SHP77 treated with DMSO at 0.1 percent for 48 hours (cell line): Measurements from ENCODE around the gene ZPR1.

ENCODE experiments used
- DNase-seq: peaks from one replicate; lab custom pipeline; 2025; lab: John Stamatoyannopoulos, UW

Gene ZPR1

DNA sequence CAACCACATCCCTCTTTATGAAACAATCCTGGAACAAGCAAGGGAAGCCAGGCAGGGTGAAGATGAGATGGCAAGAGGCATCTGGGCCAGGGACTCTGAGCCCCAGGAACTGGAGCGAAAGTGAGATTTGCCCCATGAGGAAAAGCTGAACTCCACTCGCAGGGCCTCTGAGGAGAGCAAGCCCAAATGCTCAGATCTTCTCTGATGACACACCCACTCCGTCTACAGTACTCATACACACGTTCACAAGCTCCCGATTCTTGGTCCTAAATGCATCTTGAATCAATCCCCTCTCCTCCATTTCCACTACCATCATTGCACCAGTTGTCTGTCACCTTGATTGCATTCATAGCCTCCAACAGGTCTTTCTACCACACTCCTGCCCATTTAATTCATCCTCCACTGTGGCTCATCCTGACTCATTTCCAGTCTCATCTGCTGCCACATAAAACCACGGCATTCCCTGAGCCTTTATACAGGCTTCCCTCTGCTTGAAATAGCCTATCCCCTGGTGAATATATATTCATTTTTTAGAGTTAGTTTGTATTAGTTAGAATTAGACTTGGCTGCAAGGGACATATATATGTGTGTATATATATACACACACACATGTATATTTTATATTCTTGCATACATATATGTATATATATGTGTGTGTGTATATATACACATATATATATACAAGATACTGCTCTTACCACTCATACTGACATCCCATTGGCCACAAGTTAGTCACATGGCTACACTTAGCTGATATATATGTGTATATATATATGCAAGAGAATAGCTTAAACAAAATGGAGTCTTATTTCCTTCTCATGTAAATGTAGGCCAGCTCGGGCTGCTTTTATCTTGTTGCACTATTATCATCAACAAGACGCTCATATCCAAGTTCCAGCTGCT is 5.3 kb upstream of the ZPR1 start:
- no peak for DNase-seq

DNA sequence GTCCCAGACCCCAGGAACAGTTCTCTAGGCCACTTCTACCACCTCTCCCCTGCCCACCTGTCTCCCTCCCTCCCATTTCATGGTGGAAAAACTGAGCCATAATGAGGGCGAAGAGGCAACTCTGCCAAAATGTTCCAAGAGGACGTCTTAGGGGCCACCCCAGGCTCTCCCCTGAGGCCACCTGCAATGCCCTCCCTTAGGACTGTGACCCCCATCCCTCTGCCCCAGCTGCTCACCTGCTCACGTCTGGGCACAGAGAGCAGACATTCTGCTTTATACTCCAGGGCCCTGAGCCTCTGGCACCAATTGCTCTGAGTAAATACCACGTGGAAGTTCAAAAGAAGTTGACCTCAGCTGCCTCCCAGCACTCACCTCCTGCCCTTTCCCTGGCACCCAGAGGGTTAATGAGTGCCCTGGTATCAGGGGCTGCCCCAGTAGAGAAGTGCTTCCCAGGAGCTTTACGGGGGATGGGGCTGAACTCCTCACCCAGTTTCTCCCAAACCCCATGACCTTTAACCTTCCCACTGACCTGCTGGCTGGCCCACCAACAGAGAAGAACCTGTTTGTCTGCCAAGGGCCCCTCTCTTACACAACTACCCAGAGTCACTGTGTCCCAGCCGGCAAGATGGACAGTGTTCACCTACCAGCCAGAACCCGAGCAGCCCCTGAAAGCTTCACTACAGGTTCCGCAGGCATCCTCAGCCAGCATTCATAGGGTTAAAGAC is 4.5 kb upstream of the ZPR1 start:
- no peak for DNase-seq

DNA sequence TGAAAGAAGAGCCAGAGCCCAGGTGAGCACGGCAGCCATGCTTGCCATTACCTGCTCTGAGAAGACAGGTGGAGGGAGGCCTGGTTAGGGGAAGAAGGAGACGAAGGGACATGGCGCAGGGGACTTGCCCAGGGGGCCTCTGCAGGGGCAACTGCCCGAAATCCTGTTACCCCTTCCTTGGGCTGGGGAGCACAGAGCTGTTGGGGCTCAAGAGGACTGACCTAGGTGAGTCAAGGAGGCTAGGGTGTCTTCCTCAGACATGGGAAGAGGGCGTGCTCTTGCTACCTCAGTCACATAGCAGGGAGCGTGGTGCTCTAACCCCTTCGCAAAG is 4.0 kb upstream of the ZPR1 start, which contains the start of gene APOA5:
Gene APOA5 (minus strand): TSS at position 67 of the 331 bp plus-strand sequence. CDS start 19 bp downstream, at position 48.
- no peak for DNase-seq

DNA sequence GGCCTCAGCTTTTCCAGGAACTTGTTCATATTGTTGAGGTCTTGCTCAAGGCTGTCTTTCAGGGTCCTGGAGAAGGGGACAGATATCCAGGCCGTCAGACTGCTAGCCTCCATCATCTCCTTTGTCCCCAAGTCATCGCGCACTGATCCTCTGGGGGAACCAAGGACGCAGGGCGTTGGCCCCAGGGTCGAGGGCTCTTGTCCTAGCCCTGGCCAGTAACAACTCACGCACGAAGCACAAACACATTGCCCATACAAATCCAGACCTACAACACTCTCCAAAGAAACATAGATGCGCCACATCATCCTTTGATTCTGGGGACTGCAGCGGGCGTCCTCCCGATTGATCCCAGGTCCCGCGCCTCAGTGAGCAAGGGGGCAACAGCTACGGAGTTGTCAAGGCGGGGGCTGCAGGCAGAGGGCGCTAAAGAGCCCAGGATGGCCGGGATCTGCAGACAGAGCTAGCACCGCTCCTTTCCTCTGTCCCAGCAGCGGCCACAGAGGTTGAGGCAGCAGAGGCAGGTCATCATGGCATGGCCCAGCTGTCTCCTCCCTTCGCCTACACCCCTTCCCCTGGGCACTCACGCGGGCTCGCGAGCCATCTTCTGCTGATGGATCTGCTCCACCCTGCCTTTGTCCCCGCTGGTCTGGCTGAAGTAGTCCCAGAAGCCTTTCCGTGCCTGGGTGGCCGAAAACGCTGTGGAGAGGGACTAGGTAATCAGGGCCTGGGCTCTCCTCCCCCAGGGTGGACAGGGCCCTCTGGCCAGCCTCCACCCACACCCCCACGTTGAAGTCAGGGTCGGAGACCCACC is 3.4 kb upstream of the ZPR1 start:
- DNase-seq: peak; percentile 40

DNA sequence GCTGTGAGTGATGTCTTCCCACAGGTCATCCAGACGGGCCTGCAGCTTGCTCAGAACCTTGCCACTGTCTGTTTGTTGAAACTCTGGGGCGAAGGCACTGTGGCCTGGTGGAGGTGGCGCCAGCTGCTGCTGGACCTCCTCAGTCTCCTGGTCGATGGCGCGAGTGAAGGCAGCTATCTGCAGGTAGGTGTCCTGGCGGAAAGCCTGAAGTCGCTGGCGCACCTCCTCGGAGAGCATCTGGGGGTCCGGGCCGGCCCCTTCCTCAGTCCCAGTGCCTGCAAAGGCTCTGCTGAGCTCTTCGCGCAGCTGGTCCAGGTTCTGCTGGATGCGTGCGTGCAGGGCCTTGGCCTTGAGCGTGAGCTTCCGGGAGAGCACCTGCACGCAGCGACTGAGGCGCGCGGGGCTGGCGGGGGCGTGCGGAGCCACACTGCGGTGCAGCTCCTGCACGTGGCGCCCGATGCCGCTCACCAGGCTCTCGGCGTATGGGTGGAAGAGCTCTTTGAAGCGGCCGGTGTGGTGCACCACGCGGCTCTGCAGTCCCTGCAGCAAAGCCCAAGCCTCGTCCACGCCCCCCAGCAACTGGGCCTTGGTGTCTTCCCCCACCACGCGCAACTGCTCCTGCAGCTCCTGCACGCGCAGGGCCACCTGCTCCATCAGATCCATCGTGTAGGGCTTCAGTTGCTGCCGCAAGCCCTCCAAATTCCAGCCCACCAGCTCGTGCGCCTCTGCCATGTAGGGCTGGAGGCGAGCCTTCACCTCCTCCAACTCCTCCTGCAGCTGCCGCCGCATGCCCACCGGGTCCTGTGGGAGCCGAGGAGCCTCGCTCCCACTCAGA is 2.6 kb upstream of the ZPR1 start:
- DNase-seq: no peak

DNA sequence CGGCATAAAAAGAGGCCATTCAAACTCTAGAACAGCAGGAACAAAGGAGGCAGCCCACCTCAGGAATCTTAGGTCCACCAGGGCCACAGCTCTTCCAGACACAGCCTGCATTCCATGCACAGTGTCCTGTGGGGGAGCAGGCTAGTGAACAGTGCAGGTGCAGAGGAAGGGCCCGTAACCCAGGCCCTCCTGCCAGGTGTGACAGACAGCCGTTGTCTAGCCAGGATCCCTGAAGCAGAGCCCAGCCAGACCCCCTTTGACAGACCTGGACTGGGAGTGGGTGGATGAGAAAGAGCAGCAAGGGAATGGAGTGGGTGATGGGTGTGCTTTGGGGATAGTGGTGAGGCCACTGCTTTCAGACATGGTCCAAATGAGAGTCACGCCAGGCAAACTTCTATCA is 1.2 kb upstream of the ZPR1 start:
- DNase-seq: no peak

DNA sequence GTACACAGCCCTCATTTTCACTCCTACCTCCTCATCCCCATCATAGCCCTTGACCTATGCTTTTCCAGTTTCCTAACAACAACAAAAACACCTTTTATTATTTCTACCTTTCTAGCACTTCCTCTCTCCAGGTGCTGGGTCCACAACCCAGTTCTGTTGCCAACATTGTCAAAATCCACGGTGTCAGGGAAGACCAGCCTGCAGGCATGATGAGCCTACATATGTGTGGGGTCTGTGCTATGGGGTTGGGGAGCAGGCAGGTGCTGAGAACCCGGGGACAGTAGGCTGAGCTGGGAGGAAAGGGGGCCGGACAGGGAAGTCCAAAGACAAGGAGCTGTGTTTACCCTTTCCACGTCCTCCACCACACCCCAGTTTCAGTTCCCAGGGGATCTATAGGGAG is 711 bp upstream of the ZPR1 start:
- no peak for DNase-seq

- no peak for DNase-seq
Measured at GRCh38 chr11:116787436-116787785, 412 bp downstream of the ZPR1 start.

DNA sequence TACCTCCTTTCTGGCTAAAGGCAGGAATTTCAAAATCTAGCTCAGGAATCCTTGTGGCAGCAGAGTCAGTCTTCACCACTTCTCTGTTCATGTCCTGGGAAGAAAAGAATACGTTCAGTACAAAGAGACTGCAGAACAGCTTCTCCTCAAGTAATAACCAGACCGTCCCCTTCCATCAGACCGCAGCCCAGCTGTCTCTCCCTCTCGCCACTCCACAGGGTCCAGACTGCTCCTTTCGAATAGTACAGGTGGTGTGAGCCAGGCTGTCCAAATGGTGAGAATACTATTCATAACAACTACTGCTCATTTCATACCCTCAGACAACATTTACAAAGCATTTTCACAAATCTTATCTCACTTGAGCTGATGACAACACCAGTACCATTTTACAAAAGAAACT is 857 bp downstream of the ZPR1 start:
- DNase-seq: no peak

GRCh38 chr11:116786326-116786725 is 1.5 kb downstream of the ZPR1 start:
- no peak for DNase-seq

DNA sequence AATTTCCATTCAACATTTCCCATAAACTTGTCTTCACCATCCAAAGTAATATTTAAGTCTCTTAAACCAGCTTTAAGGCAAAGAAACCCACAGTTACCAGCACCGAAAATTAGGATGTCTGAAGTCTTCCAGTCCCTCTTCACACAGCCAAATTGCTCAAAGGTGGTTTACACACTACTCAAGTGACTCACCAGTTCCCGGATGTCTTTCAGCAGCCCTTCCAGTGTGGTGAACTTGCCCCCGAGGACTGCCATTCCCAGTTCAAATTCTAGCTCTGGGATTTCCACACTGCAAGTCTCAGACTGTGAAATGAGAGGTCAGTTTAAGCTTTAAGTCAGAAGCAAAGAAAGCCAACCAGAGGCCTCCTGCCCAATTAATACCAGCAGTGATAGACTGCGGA is 5.1 kb downstream of the ZPR1 start:
- no peak for DNase-seq

DNA sequence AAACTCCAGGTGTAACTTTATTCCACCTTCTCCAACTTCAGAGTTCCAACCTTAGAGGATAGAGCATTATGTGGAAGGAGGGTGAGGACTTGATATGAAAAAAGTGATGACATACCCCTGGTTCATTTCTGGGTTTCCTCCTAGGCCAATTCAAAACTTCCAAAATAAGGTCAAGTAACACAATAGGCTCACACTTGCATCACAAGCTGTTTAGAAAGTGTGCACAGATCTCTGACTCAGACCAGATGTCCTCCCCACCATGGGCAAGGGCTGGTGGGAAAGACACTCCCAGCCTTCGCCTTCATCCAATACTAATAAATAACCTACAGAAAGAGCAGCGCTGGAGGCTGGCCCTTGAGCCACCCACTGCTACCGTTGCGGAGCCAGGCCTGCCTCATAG is 9.3 kb downstream of the ZPR1 start:
- DNase-seq: no peak

GRCh38 chr11:116777056-116777455 is 10.8 kb downstream of the ZPR1 start:
- no peak for DNase-seq

DNA sequence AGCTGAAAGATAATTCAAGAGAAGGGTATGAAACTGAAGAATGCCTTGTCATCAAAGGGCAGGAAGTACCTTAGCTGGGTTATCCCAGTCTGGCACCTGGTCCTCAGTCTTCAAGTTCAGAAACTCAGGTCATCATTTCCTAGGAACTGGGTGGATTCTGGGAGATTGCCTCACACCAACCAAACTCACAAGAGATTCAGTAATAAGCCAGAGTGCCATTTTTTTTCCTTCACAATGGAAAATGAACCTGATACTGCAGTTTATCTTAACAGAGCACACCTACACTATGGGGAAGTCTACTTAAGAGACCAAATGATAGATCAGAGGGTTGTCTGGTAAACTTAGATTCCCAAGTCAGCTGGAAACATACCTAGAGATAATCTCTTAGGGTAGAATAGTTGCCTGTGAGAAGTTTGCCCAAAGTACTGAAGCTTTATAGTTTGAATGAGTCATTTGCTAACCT is 11.3 kb downstream of the ZPR1 start:
- DNase-seq: no peak

DNA sequence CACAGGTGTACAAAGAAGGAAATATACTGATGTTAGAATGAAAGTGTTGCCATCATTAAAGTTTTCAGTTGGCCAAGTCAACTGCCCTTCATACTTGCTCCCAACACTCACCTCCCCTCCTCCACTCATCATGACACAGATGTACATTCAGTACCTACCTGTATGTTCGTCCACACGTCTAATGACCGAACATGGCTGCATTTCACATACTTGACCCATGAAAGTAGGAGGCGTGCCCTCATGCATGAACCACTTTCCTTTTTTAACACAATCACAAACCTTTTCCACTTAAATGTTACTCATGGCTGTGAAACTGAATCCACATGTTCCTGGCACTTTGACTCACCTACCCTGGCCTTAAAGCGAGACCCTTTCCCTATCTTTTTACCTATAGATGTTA is 11.8 kb downstream of the ZPR1 start:
- no peak for DNase-seq

- DNase-seq: no peak
Measured at GRCh38 chr11:116774661-116775060, 13.2 kb downstream of the ZPR1 start.

GRCh38 chr11:116773203-116774097 is 14.4 kb downstream of the ZPR1 start:
- no peak for DNase-seq

DNA sequence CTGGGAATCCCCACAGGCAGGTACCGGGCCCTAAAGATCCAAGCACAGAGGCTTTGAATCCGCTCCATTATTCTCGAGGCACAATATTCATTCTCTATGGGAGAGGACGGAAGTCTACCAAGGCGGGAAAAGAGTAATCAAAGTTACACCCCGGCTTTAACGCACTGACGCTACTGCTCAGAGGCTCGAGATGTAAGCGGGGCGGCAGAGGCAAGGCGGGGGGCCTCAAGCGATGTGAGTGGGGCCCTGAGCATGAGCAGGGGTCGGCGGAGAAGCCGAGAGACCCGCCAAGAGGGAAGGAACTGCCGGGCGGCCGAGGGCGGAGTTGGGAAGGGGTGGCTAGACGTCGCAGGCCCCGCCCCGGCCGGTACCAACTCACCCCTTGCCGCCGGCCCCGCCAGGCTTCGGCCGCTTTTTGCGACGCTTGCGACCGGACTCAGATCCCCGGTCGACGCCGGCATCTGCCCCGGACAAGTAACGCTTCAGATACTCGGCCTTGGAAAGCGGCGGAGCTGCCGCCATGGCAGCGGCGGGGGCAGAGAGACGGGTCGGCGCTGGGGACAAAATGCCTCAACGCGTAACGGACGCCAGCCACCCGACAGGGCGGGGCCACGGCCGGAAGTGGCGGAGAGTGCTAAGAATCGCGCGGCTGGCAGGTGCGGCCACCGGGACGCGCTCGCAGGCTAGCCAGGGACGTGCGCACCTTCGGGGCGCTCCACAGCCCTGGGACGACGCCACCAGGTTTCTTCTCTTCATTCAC is 15.2 kb downstream of the ZPR1 start, which contains the start of gene BUD13:
Gene BUD13 (minus strand): TSS at position 545 of the 760 bp plus-strand sequence. CDS start 23 bp downstream, at position 522.
- DNase-seq: peak; percentile 84

DNA sequence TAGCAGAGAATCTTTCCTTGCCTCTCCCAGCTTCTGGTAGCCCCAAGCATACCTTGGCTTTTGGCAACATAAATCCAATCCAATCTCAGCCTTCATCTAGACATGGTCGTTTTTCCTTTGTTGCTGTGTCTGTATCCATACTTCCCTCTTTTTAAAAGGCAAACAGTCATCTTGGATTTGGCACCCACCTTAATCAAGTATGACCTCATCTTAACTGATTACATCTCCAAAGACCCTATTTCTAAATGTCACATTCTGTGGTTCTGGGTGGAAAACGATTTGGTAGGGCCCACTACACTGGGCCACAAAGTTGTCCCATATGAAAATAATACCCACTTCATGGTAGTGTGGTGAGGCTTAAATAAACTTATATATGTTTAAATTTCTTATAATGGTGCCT is 15.9 kb downstream of the ZPR1 start:
- DNase-seq: no peak

DNA sequence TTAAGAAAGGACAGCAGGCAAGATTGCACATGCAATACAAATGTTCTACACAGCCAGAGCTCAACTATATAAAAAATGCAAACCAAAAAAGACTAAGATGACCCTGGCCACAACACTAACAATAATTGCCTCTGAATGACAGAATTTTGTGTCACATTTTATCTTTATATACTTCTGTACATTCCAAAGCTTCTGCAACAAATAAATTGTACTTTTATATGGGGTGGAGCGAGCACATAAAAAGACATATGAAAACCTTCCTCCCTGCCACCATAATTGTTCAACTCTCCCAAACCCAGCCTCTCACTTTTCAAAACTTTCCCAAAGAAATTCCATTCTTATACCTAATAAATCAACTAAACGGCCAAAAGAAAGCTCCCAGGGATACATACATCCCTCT is 25.7 kb downstream of the ZPR1 start:
- DNase-seq: no peak
